WTC11 (cell line): ENCODE data around the gene CLPX. TPM values are rescaled to one million over a fixed set of nuclear protein-coding genes. Genes with fewer than 3 reads are reported as not detected.
"Not testable (repeated sequence)": the region's sequence is repeated elsewhere in the genome, so short reads cannot be mapped to it uniquely, and the experiment has no call there.

Experiments used
- ATAC-seq: fragments of 200-7000 bp; cut with Tn5 transposase; 2 replicates; pipeline ENCODE4 v1.10.0; 2021; ENCODE audit warnings: mild to moderate bottlenecking, moderate library complexity
- CTCF ChIA-PET: fragments of 300-600 bp; sonication (Branson Sonifier 250); formaldehyde crosslinking; loops from one replicate; lab custom pipeline; 2021; ENCODE audit warnings: antibody characterized with exemption; lab: Charles Lee
- POLR2A ChIA-PET: fragments of 350-600 bp; sonication (Branson Sonifier 250); formaldehyde crosslinking; loops from one replicate; lab custom pipeline; 2021; ENCODE audit warnings: antibody characterized with exemption; lab: Charles Lee
- DNase-seq: peaks from one replicate; pipeline ENCODE4 v3.0.0; 2021; ENCODE audit warnings: low spot score
- H3K27ac Mint-ChIP-seq: 2 replicates; pipeline ENCODE4 v1.8.0; 2021; ENCODE audit warnings: mixed read lengths
- H3K27me3 Mint-ChIP-seq: 2 replicates; pipeline ENCODE4 v1.8.0; 2021; ENCODE audit warnings: low read depth, mild to moderate bottlenecking, moderate library complexity, mixed read lengths
- H3K36me3 Mint-ChIP-seq: 2 replicates; pipeline ENCODE4 v1.8.0; 2021; ENCODE audit warnings: mixed read lengths
- H3K4me1 Mint-ChIP-seq: 2 replicates; pipeline ENCODE4 v1.8.0; 2022; ENCODE audit warnings: mixed read lengths
- H3K4me3 Mint-ChIP-seq: 2 replicates; pipeline ENCODE4 v1.8.0; 2021; ENCODE audit warnings: mild to moderate bottlenecking, moderate library complexity, mixed read lengths
- H3K9me3 Mint-ChIP-seq: 2 replicates; pipeline ENCODE4 v1.8.0; 2021; ENCODE audit warnings: mixed read lengths
- ATF1 ChIP-seq: sonication (generic); formaldehyde crosslinking; IDR thresholded peaks from 2 replicates; pipeline ENCODE4 v1.8.1; 2023; ENCODE audit warnings: mild to moderate bottlenecking, moderate library complexity, missing genetic modification reagents
- ATF6 ChIP-seq: sonication (generic); formaldehyde crosslinking; IDR thresholded peaks from 2 replicates; pipeline ENCODE4 v1.8.1; 2023; ENCODE audit warnings: mild to moderate bottlenecking, missing genetic modification reagents
- EMX1 ChIP-seq: fragments of 250-450 bp; sonication (Bioruptor Pico); IDR thresholded peaks from 2 replicates; pipeline ENCODE4 v1.8.0; 2021; ENCODE audit warnings: mild to moderate bottlenecking
- GABPB1 ChIP-seq: sonication (generic); formaldehyde crosslinking; IDR thresholded peaks from 2 replicates; pipeline ENCODE4 v1.8.1; 2023; ENCODE audit warnings: mild to moderate bottlenecking, missing genetic modification reagents
- NFATC4 ChIP-seq: fragments of 250-450 bp; sonication (Bioruptor Pico); IDR thresholded peaks from 2 replicates; pipeline ENCODE4 v1.9.0; 2021; ENCODE audit warnings: mild to moderate bottlenecking
- NFE2L1 ChIP-seq: sonication (generic); formaldehyde crosslinking; IDR thresholded peaks from 2 replicates; pipeline ENCODE4 v1.8.1; 2023; ENCODE audit warnings: missing genetic modification reagents
- NFYB ChIP-seq: sonication (generic); formaldehyde crosslinking; conservative IDR thresholded peaks from 2 replicates; pipeline ENCODE4 v1.8.0; 2022; ENCODE audit warnings: low read depth, missing genetic modification reagents
- PREB ChIP-seq: sonication (generic); formaldehyde crosslinking; IDR thresholded peaks from 2 replicates; pipeline ENCODE4 v1.8.1; 2022; ENCODE audit warnings: mild to moderate bottlenecking, missing genetic modification reagents, moderate library complexity, borderline replicate concordance
- SOX15 ChIP-seq: fragments of 250-450 bp; sonication (Bioruptor Pico); IDR thresholded peaks from 2 replicates; pipeline ENCODE4 v1.9.0; 2021; ENCODE audit warnings: mild to moderate bottlenecking
- STAT6 ChIP-seq: sonication (generic); formaldehyde crosslinking; conservative IDR thresholded peaks from 2 replicates; pipeline ENCODE4 v1.8.1; 2023; ENCODE audit warnings: mild to moderate bottlenecking, low read depth, missing genetic modification reagents, moderate library complexity
- TEAD4 ChIP-seq: sonication (generic); formaldehyde crosslinking; IDR thresholded peaks from 2 replicates; pipeline ENCODE4 v1.8.0; 2022; ENCODE audit warnings: mild to moderate bottlenecking, missing genetic modification reagents
- TP53 ChIP-seq: sonication (generic); formaldehyde crosslinking; IDR thresholded peaks from 2 replicates; pipeline ENCODE4 v1.8.1; 2023; ENCODE audit warnings: mild to moderate bottlenecking, missing genetic modification reagents
- USF1 ChIP-seq: sonication (generic); formaldehyde crosslinking; IDR thresholded peaks from 2 replicates; pipeline ENCODE4 v1.8.0; 2022; ENCODE audit warnings: mild to moderate bottlenecking, missing genetic modification reagents
- USF2 ChIP-seq: sonication (generic); formaldehyde crosslinking; IDR thresholded peaks from 2 replicates; pipeline ENCODE4 v1.8.1; 2023; ENCODE audit warnings: mild to moderate bottlenecking, missing genetic modification reagents, moderate library complexity
- total RNA-seq: library from RNA; stranded (reverse); gene quantifications from 3 replicates; pipeline ENCODE4 v1.2.3, GENCODE V29; 2021
- TF ChIP-seq, protein P1 (sequence below): sonication (generic); formaldehyde crosslinking; conservative IDR thresholded peaks from 2 replicates; pipeline ENCODE4 v1.8.1; 2022; ENCODE audit warnings: mild to moderate bottlenecking, missing genetic modification reagents

CLPX gene
- total RNA-seq, 1 experiment from 2014 or later = 68.7 TPM

GRCh38 chr15:65137089-65137488 is 48.1 kb downstream of the CLPX start:
- peaks cover 37% of the 10 kb centered on the region for H3K36me3 Mint-ChIP-seq
- H3K4me1 Mint-ChIP-seq, CTCF ChIA-PET, ATAC-seq, H3K4me3 Mint-ChIP-seq, DNase-seq, H3K27ac Mint-ChIP-seq, POLR2A ChIA-PET: not testable (repeated sequence)
- H3K27me3 Mint-ChIP-seq = peaks cover 19% of the 10 kb centered on the region
- H3K9me3 Mint-ChIP-seq = peaks cover 38% of the 10 kb centered on the region

DNA sequence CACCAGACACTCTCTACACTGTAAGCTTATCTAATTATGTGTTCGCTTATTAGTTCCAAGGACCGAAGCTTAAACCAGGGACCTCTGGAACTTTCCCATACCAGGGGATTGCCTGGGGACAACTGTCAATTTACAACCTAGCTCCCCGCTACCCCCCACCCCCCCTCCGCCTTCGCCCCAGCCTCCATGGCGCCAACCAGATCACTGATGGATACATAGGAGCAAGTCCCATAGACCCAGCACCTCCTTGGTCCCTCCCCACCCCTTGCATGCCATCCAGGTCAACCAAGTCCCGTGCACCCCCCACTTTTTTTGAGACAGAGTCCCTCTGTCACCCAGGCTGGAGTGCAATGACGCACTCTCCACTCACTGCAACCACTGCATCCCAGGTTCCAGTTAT is 50.6 kb downstream of the CLPX start:
- CTCF ChIA-PET = interaction anchor here (0.9 to 1.1 kb wide), 2 partner anchors 33 to 58 kb away, joined by 3 read pairs; partner anchors contain the start of gene KBTBD13
- H3K9me3 Mint-ChIP-seq = peaks cover 35% of the 10 kb centered on the region
- H3K4me3 Mint-ChIP-seq = peak overlapping the region; percentile 92
- ATAC-seq = no peak
- no peak overlapping the region for H3K27ac Mint-ChIP-seq
- peaks cover 16% of the 10 kb centered on the region for H3K4me1 Mint-ChIP-seq
- TF ChIP-seq GABPB1 (no peak), NFYB (CRISPR knock-in tag) (no peak), TP53 (CRISPR knock-in tag) (no peak), STAT6 (CRISPR knock-in tag) (no peak), PREB (no peak), NFATC4 (no peak), ATF6 (CRISPR knock-in tag) (no peak), USF2 (no peak), SOX15 (CRISPR knock-in tag) (no peak), NFE2L1 (CRISPR knock-in tag) (no peak), ATF1 (CRISPR knock-in tag) (no peak), EMX1 (CRISPR knock-in tag) (no peak), USF1 (CRISPR knock-in tag) (no peak), TEAD4 (CRISPR knock-in tag) (no peak)
- TF ChIP-seq, protein P1, sequence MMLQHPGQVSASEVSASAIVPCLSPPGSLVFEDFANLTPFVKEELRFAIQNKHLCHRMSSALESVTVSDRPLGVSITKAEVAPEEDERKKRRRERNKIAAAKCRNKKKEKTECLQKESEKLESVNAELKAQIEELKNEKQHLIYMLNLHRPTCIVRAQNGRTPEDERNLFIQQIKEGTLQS (CRISPR knock-in tag) = no peak
- TF ChIP-seq, all 79 proteins: peak for 0
- POLR2A ChIA-PET = no interaction called here
- no peak for DNase-seq
- Mint-ChIP-seq H3K27me3 (peaks cover 18% of the 10 kb centered on the region), H3K36me3 (peaks cover 43% of the 10 kb centered on the region)
